Stomach (tissue), 9 donors: ENCODE data around the gene FUZ. TPM values are rescaled to one million over a fixed set of nuclear protein-coding genes. Genes with fewer than 3 reads are reported as not detected.

Experiments
- DNase-seq, 2 donors: peaks; one replicate each; pipeline versions ENCODE4 v3.0.0 to v3.0.0-alpha.2; 2013 to 2019
- H3K27ac ChIP-seq, 5 donors: fragments of 200-600 bp in 4 of 5; sonication (generic) in 4 of 5; one replicate each; pipeline ENCODE4 v1.5.1; 2013 to 2019; ENCODE audit warnings: mild to moderate bottlenecking in 1 of 5, moderate library complexity in 1 of 5
- H3K27me3 ChIP-seq, 3 donors: fragments of 200-600 bp; sonication (generic); one replicate each; pipeline ENCODE4 v1.5.1; 2017 to 2019; ENCODE audit warnings: mixed run types in 1 of 3
- H3K36me3 ChIP-seq, 4 donors: fragments of 200-600 bp; sonication (generic); 1 replicate in 3 of 4; 2 replicates in 1 of 4; pipeline ENCODE4 v1.5.1; 2016 to 2019
- H3K4me1 ChIP-seq, 4 donors: fragments of 200-600 bp; sonication (generic); one replicate each; pipeline ENCODE4 v1.5.1; 2016 to 2019
- H3K4me3 ChIP-seq, 4 donors: fragments of 200-600 bp; sonication (generic) in 3 of 4; one replicate each; pipeline ENCODE4 v1.5.1; 2016 to 2019; ENCODE audit warnings: mild to moderate bottlenecking in 1 of 4
- H3K9me3 ChIP-seq, 4 donors: fragments of 200-600 bp; sonication (generic); one replicate each; pipeline ENCODE4 v1.5.1; 2016 to 2019
- EP300 ChIP-seq: sonication (generic); formaldehyde crosslinking; IDR thresholded peaks from one replicate; pipeline ENCODE4 v1.6.1; 2017; ENCODE audit warnings: antibody characterized with exemption
- POLR2A ChIP-seq, 4 donors: fragments of 450-650 bp; IDR thresholded peaks; one replicate each; pipeline ENCODE4 v1.6.1; 2016; ENCODE audit warnings: antibody characterized with exemption in 4 of 4, control low read depth in 2 of 4, mild to moderate bottlenecking in 1 of 4, moderate library complexity in 1 of 4
- POLR2AphosphoS5 ChIP-seq, 3 donors: sonication (generic); formaldehyde crosslinking; IDR thresholded peaks; one replicate each; pipeline ENCODE4 v1.6.1; 2016; ENCODE audit warnings: antibody characterized with exemption in 3 of 3
- WGBS, 5 donors: extraction: QIAGEN DNeasy Blood & Tissue Kit in 3 of 5; methylation state at CpG; one replicate each; pipeline versions ENCODE4 v1.1.5 to v1.1.7; 2013 to 2018; 5-methylcytosine and 5-hydroxymethylcytosine counted together
- intact Hi-C: fragments of 100-400 bp; cut with DNase I; formaldehyde crosslinking; loops from one replicate; pipeline ENCODE4 v1.15.1; 2023; ENCODE audit warnings: low total_unique reads
- polyA plus RNA-seq, 3 donors: library from polyadenylated mRNA; stranded (reverse); fragments of 200-250 nt; gene quantifications; one replicate each; pipeline ENCODE4 v1.2.3, GENCODE V29; 2013
- total RNA-seq, 5 donors: library from RNA; depleted of rRNA; stranded (reverse); fragments of >200 nt; gene quantifications; one replicate each; pipeline versions ENCODE4 v1.1.0 to v1.2.3, GENCODE V29; 2014 to 2016
- TF ChIP-seq, protein P1 (sequence below), 7 experiments: fragments of 450-650 bp in 4 of 7; fragments of 200-600 bp in 3 of 7; sonication (generic) in 3 of 7; IDR thresholded peaks; one replicate each; pipeline ENCODE4 v1.5.1; 2016 to 2019; ENCODE audit warnings: antibody characterized with exemption in 7 of 7, control low read depth in 2 of 7, mild to moderate bottlenecking in 1 of 7
- donor health status: healthy with polysubstance abuse.
- donor health status: Bipolar disorder and iron deficiency.
- donor health status: healthy.

The FUZ gene
- total and polyA plus RNA-seq, 8 donors, result 1.2 to 37.4 (median 15.5) TPM

DNA sequence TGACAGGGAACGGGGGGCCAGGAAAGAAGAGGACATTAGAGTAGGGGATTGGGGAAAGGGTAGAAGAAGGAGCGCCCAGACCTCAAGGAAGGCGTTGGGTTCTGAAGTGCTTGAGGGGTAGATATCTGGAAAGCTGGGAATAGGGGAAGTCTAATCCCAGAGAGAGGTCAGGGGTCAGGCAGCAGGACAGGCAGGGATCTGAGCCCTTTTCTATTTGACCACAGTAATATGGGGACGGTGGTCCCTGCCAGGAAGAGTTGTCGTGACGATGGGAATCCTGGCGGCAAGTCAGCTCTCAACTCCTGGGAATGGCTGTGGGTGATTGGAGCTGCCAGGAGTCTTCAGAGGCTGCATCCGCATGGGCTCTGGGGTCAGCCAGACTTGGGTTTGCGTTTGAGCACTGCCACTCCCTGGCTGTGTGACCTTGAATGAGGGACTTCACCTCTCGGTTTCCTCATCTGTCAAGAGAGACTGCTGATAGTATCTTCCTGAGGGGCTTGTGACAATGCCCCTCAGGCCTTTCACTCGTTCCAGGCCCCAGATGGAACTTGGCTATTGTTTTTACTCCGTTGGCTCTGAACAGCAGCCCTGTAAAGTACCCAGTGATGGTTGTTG is 45.0 kb downstream of the FUZ start:
- TF ChIP-seq POLR2AphosphoS5 (IDR thresholded peaks at IDR 0.05), result no peak
- TF ChIP-seq, protein P1, sequence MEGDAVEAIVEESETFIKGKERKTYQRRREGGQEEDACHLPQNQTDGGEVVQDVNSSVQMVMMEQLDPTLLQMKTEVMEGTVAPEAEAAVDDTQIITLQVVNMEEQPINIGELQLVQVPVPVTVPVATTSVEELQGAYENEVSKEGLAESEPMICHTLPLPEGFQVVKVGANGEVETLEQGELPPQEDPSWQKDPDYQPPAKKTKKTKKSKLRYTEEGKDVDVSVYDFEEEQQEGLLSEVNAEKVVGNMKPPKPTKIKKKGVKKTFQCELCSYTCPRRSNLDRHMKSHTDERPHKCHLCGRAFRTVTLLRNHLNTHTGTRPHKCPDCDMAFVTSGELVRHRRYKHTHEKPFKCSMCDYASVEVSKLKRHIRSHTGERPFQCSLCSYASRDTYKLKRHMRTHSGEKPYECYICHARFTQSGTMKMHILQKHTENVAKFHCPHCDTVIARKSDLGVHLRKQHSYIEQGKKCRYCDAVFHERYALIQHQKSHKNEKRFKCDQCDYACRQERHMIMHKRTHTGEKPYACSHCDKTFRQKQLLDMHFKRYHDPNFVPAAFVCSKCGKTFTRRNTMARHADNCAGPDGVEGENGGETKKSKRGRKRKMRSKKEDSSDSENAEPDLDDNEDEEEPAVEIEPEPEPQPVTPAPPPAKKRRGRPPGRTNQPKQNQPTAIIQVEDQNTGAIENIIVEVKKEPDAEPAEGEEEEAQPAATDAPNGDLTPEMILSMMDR (IDR thresholded peaks at IDR 0.05), result no peak
- TF ChIP-seq POLR2A (IDR thresholded peaks at IDR 0.05), result no peak
- no peak for TF ChIP-seq EP300
- Histone ChIP-seq H3K36me3 (peaks cover 0 to 13% (median 5%) of the 10 kb centered on the region in 4 donors), H3K4me3 (peak overlapping the region; percentile 83 to 97 (median 88)), H3K9me3 (no peaks in the 10 kb centered on the region), H3K4me1 (peaks cover 19 to 43% (median 35%) of the 10 kb centered on the region in 4 donors), H3K27me3 (no peaks in the 10 kb centered on the region), H3K27ac (peak overlapping the region in 3 of 5 donors; percentile 87 to 94 (median 91))
- DNase-seq, result no peak
- 60 to 69% (median 68%) methylated on average over 12 of the region's 12 CpGs for WGBS, 5 donors
- intact Hi-C loops, result no loop called here

DNA sequence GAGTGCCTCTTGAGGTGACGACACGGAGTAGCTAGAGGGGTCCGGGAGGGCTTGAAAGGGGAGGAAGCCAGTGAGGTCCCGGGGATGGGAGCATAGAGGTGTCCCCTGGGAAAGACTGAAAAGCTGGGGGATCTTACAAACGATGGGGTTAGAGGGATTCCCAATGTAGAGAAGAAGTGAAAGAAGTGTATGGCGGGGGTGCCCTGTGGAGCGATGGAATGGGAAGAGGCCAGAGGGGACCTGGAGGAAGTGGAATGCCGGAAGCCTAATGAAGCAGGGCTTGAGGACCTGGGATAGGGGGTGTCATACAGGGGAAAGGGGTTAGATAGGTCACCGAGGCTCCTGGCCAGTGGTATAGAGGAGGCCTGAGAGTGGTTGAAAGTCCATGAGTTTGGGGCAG is 45.7 kb downstream of the FUZ start:
- TF ChIP-seq POLR2A (IDR thresholded peaks at IDR 0.05) (no peak), EP300 (no peak), POLR2AphosphoS5 (IDR thresholded peaks at IDR 0.05) (no peak)
- TF ChIP-seq, protein P1 (IDR thresholded peaks at IDR 0.05), result no peak
- no peaks in the 10 kb centered on the region for H3K9me3 ChIP-seq
- intact Hi-C loops, result no loop called here
- WGBS, 5 donors, result 0 to 2% (median 1%) methylated on average over 9 of the region's 9 CpGs
- peaks cover 19 to 39% (median 30%) of the 10 kb centered on the region in 4 donors for H3K4me1 ChIP-seq
- H3K4me3 ChIP-seq, result peak overlapping the region; percentile 83 to 97 (median 88)
- H3K36me3 ChIP-seq, result peaks cover 0 to 13% (median 5%) of the 10 kb centered on the region in 4 donors
- H3K27me3 ChIP-seq, result no peaks in the 10 kb centered on the region
- DNase-seq, result no peak
- peak overlapping the region; percentile 81 to 94 (median 88) for H3K27ac ChIP-seq

DNA sequence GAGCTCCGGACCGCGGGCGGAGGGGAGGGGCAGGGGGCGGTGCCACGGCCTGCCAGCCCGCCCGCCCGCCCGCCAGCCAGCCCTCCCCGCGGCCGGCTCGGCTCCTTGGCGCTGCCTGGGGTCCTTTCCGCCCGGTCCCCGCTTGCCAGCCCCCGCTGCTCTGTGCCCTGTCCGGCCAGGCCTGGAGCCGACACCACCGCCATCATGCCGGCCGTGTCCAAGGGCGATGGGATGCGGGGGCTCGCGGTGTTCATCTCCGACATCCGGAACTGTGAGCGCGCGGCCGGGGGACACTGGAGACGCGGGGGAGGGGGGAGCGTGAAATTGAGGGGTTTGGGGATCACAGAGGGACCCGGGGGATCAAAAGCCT is 46.2 kb downstream of the FUZ start, which contains the start of gene AP2A1:
Gene AP2A1 (plus strand): TSS at position 72 of the 370 bp plus-strand sequence. CDS start 133 bp downstream, at position 205.
- Histone ChIP-seq H3K4me1 (peaks cover 19 to 39% (median 30%) of the 10 kb centered on the region in 4 donors), H3K36me3 (peaks cover 0 to 11% (median 5%) of the 10 kb centered on the region in 4 donors), H3K27me3 (no peaks in the 10 kb centered on the region), H3K27ac (peak within 1 kb of the TSS; percentile 87 to 95 (median 93)), H3K9me3 (no peaks in the 10 kb centered on the region), H3K4me3 (peak within 1 kb of the TSS; percentile 83 to 97 (median 88))
- intact Hi-C loops, result no loop called here
- no peak for DNase-seq
- peak in 2 of 3 donors; percentile 24 to 67 for TF ChIP-seq POLR2AphosphoS5 (IDR thresholded peaks at IDR 0.05)
- TF ChIP-seq EP300, result no peak
- TF ChIP-seq, protein P1 (IDR thresholded peaks at IDR 0.05), result no peak
- WGBS, 5 donors, result 0 to 2% (median 1%) methylated on average over 8 to 38 of the region's 38 CpGs

- DNase-seq, result peak; percentile 99 to 100
- H3K27me3 ChIP-seq, result no peaks in the 10 kb centered on the region
- peak overlapping the region; percentile 83 to 97 (median 88) for H3K4me3 ChIP-seq
- H3K27ac ChIP-seq, result peak overlapping the region; percentile 87 to 95 (median 93)
- peaks cover 19 to 39% (median 28%) of the 10 kb centered on the region in 4 donors for H3K4me1 ChIP-seq
- WGBS, 5 donors, result 1 to 2% (median 1%) methylated on average over 29 to 53 of the region's 53 CpGs
- peaks cover 0 to 7% (median 3%) of the 10 kb centered on the region in 4 donors for H3K36me3 ChIP-seq
- intact Hi-C loops, result no loop called here
- TF ChIP-seq EP300 (no peak), POLR2A (IDR thresholded peaks at IDR 0.05) (peak in 1 of 4 donors; percentile 75), POLR2AphosphoS5 (IDR thresholded peaks at IDR 0.05) (peak; percentile 74 to 91 (median 81))
- TF ChIP-seq, protein P1 (IDR thresholded peaks at IDR 0.05), result no peak
- H3K9me3 ChIP-seq, result no peaks in the 10 kb centered on the region
Measured at GRCh38 chr19:49766007-49766929, 46.8 kb downstream of the FUZ start.
